Esophagus squamous epithelium (tissue), 5 donors: ENCODE data around the gene PHYKPL. TPM values are rescaled to one million over a fixed set of nuclear protein-coding genes. Genes with fewer than 3 reads are reported as not detected.

ENCODE experiments used
- DNase-seq: peaks from one replicate; lab custom pipeline; 2025; lab: John Stamatoyannopoulos, UW
- H3K27ac ChIP-seq, 4 donors: fragments of 200-600 bp; sonication (generic); one replicate each; pipeline ENCODE4 v1.5.1; 2016 to 2019; ENCODE audit warnings: mild to moderate bottlenecking in 1 of 4
- H3K27me3 ChIP-seq, 4 donors: fragments of 200-600 bp; sonication (generic); 1 replicate in 3 of 4; 2 replicates in 1 of 4; pipeline versions ENCODE4 v1.5.1 to v1.6.0; 2017 to 2021; ENCODE audit warnings: antibody characterized with exemption in 1 of 4
- H3K36me3 ChIP-seq, 3 donors: fragments of 200-600 bp; sonication (generic); one replicate each; pipeline ENCODE4 v1.5.1; 2016 to 2019
- H3K4me1 ChIP-seq, 3 donors: fragments of 200-600 bp; sonication (generic); one replicate each; pipeline ENCODE4 v1.5.1; 2017 to 2019
- H3K4me3 ChIP-seq, 4 donors: fragments of 200-600 bp; sonication (generic); 1 replicate in 3 of 4; 2 replicates in 1 of 4; pipeline ENCODE4 v1.5.1; 2016 to 2019; ENCODE audit warnings: mild to moderate bottlenecking in 2 of 4, moderate library complexity in 1 of 4
- H3K9me3 ChIP-seq, 3 donors: fragments of 200-600 bp; sonication (generic); one replicate each; pipeline ENCODE4 v1.5.1; 2016 to 2019
- POLR2A ChIP-seq, 4 donors: fragments of 450-650 bp; IDR thresholded peaks; one replicate each; pipeline ENCODE4 v1.6.1; 2017; ENCODE audit warnings: antibody characterized with exemption in 4 of 4, mild to moderate bottlenecking in 4 of 4, moderate library complexity in 3 of 4
- WGBS, 2 donors: methylation state at CpG; one replicate each; pipeline ENCODE4 v1.1.5; 2018; 5-methylcytosine and 5-hydroxymethylcytosine counted together
- intact Hi-C: fragments of 100-400 bp; cut with DNase I; formaldehyde crosslinking; loops from one replicate; pipeline ENCODE4 v1.15.0; 2022
- total RNA-seq, 4 donors: library from RNA; depleted of rRNA; stranded (reverse); fragments of >200 nt; gene quantifications; one replicate each; pipeline ENCODE4 v1.1.0, GENCODE V29; 2016
- TF ChIP-seq, protein P1 (sequence below), 6 experiments: fragments of 450-650 bp in 4 of 6; fragments of 200-600 bp in 2 of 6; sonication (generic) in 2 of 6; IDR thresholded peaks; one replicate each; pipeline ENCODE4 v1.5.1; 2016 to 2019; ENCODE audit warnings: antibody characterized with exemption in 6 of 6, mild to moderate bottlenecking in 4 of 6, moderate library complexity in 4 of 6
- donor health status: DM: yes; HTN: yes; CAD: no.

Gene PHYKPL
- total RNA-seq, 4 donors from 2014 or later, result 15.8 to 57.4 (median 21.9) TPM

DNA sequence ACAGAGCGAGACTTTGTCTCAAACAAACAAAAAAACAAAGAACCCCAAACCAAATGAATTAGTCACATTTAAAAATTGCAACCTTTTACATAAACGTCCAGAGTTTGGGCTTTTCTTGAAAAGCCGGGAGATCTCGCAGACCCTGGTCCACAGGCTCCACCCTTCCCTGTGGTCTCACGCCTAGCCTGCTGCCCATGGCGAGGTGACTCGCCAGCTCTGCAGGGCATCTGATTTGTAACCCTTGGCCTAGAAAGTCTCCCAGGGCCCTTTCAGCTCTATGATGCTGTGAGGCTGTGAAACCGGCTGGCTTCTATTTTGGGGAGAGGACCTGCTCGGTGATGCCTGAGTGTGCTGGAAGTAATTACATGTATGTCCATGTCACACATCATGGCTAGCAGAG is 44.7 kb upstream of the PHYKPL start:
- no peak for DNase-seq
- WGBS, 2 donors, result 69 to 82% methylated on average over 7 of the region's 9 CpGs

DNA sequence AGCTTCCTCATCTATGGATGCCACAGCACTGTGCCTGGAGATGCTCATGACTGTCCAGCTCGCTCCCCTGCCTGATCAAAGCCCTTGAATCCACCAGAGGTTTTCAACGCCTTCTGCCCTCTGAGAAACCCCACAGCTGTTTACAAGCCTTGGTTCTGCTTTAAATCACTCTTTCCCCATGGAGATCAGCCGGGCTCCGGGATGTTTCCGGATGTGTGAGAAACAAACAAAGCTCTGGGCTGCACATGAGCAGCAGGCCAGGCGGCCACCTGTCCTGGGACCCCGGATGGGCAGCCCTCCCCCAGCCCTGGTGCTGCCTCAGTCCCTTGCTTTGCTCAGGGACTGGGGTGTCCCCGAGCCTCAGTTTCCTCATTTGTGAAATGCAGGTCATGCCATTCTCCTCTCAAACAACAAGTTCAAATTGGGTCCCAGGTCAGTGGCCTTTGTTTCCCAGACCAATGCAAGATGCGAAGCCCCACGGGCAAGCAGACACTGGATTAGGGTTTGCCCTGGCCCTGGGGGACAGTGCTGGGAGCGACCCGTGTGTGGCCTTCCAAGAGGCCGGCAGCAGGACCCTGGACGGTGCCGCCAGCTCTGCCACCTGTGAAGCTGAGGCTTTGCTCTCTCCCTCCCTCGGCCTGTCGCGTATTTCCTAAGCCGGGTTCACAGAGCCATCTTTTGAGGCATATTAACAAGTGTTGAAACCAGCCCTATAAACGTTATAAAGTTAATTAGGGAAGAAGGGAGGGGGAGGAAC is 42.4 kb upstream of the PHYKPL start:
- Histone ChIP-seq H3K4me1 (peaks cover 0 to 5% (median 4%) of the 10 kb centered on the region in 3 donors), H3K36me3 (no peaks in the 10 kb centered on the region), H3K4me3 (no peak overlapping the region), H3K9me3 (peaks cover 0 to 12% (median 11%) of the 10 kb centered on the region in 3 donors), H3K27ac (no peak overlapping the region), H3K27me3 (peaks cover 0 to 72% (median 0%) of the 10 kb centered on the region in 4 donors)
- no peak for DNase-seq
- TF ChIP-seq, protein P1, sequence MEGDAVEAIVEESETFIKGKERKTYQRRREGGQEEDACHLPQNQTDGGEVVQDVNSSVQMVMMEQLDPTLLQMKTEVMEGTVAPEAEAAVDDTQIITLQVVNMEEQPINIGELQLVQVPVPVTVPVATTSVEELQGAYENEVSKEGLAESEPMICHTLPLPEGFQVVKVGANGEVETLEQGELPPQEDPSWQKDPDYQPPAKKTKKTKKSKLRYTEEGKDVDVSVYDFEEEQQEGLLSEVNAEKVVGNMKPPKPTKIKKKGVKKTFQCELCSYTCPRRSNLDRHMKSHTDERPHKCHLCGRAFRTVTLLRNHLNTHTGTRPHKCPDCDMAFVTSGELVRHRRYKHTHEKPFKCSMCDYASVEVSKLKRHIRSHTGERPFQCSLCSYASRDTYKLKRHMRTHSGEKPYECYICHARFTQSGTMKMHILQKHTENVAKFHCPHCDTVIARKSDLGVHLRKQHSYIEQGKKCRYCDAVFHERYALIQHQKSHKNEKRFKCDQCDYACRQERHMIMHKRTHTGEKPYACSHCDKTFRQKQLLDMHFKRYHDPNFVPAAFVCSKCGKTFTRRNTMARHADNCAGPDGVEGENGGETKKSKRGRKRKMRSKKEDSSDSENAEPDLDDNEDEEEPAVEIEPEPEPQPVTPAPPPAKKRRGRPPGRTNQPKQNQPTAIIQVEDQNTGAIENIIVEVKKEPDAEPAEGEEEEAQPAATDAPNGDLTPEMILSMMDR (IDR thresholded peaks at IDR 0.05), result no peak
- TF ChIP-seq POLR2A (IDR thresholded peaks at IDR 0.05), result no peak
- intact Hi-C loops, result no loop called here
- WGBS, 2 donors, result 84 to 91% methylated on average over 11 to 16 of the region's 20 CpGs

More for the DNA sequence above, 44.7 kb upstream of the PHYKPL start:
- no peaks in the 10 kb centered on the region for H3K36me3 ChIP-seq
- peaks cover 0 to 12% (median 11%) of the 10 kb centered on the region in 3 donors for H3K9me3 ChIP-seq
- no peak overlapping the region for H3K4me3 ChIP-seq
- H3K27ac ChIP-seq, result no peak overlapping the region
- H3K4me1 ChIP-seq, result peaks cover 0 to 12% (median 7%) of the 10 kb centered on the region in 3 donors
- TF ChIP-seq, protein P1 (IDR thresholded peaks at IDR 0.05), result no peak
- no peak for TF ChIP-seq POLR2A (IDR thresholded peaks at IDR 0.05)
- H3K27me3 ChIP-seq, result peaks cover 0 to 93% (median 0%) of the 10 kb centered on the region in 4 donors
- intact Hi-C loops, result no loop called here

- no peaks in the 10 kb centered on the region for H3K4me1 ChIP-seq
- H3K9me3 ChIP-seq, result peaks cover 0 to 12% (median 11%) of the 10 kb centered on the region in 3 donors
- peaks cover 0 to 65% (median 0%) of the 10 kb centered on the region in 4 donors for H3K27me3 ChIP-seq
- no peak for DNase-seq
- no peak overlapping the region for H3K27ac ChIP-seq
- H3K36me3 ChIP-seq, result no peaks in the 10 kb centered on the region
- H3K4me3 ChIP-seq, result no peak overlapping the region
- WGBS, 2 donors, result 47% methylated on average over 5 of the region's 14 CpGs; no CpG with 5 or more reads in 1 of the 2 donors
- intact Hi-C loops, result no loop called here
- TF ChIP-seq POLR2A (IDR thresholded peaks at IDR 0.05), result no peak
- TF ChIP-seq, protein P1 (IDR thresholded peaks at IDR 0.05), result no peak
These were observed 41.3 kb upstream of the PHYKPL start for GRCh38 chr5:178273665-178274541.

DNA sequence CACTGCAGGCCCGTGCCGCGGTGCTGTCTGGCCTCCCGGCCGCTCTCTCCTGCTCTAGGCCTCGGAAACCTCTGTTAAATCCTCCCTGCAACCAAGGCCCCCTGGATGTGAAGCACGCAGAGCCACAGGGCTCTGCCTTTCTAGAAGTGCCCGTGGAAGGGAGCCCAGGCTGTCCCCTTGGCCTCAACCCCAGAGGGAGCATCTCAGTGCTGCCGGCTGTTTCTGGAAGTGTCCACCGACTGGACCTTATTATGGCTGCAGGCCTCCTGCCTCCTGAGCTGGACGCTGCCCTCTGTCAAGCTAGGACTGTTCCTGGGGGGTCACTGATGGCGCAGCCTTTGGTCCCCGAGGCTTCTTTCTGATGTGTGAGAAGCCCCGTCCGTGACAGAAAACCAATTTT is 40.4 kb upstream of the PHYKPL start:
- Histone ChIP-seq H3K9me3 (peaks cover 0 to 12% (median 11%) of the 10 kb centered on the region in 3 donors), H3K27ac (no peak overlapping the region), H3K27me3 (peaks cover 0 to 56% (median 0%) of the 10 kb centered on the region in 4 donors), H3K4me1 (no peaks in the 10 kb centered on the region), H3K4me3 (no peak overlapping the region), H3K36me3 (no peaks in the 10 kb centered on the region)
- WGBS, 2 donors, result 93 to 100% methylated on average over 7 to 10 of the region's 15 CpGs
- intact Hi-C loops, result no loop called here
- DNase-seq, result no peak
- TF ChIP-seq, protein P1 (IDR thresholded peaks at IDR 0.05), result no peak
- no peak for TF ChIP-seq POLR2A (IDR thresholded peaks at IDR 0.05)
